Adrenal gland (tissue), 12 donors: ENCODE measurements around the gene MYH7. TPM values are rescaled to one million over a fixed set of nuclear protein-coding genes. Genes with fewer than 3 reads are reported as not detected.

Experiments used
- DNase-seq, 7 donors: peaks; one replicate each; pipeline ENCODE4 v3.0.0-alpha.2; 2019 to 2020
- H3K27ac ChIP-seq, 5 donors: fragments of 200-600 bp; sonication (generic) in 4 of 5; 1 replicate in 3 of 5; 2 replicates in 2 of 5; pipeline versions ENCODE4 v1.5.1 to v1.8.0; 2016 to 2020; ENCODE audit warnings: mild to moderate bottlenecking in 1 of 5
- H3K27me3 ChIP-seq: fragments of 200-600 bp; 2 replicates; pipeline ENCODE4 v1.8.0; 2021
- H3K36me3 ChIP-seq, 2 donors: fragments of 200-600 bp; replicated peaks in 1 of 2; 1 replicate in 1 of 2; 2 replicates in 1 of 2; pipeline versions ENCODE4 v1.5.1 to v1.8.0; 2018 to 2022
- H3K4me1 ChIP-seq, 2 donors: fragments of 200-600 bp; replicated peaks in 1 of 2; 1 replicate in 1 of 2; 2 replicates in 1 of 2; pipeline versions ENCODE4 v1.5.1 to v1.8.0; 2018 to 2021
- H3K4me3 ChIP-seq, 4 donors: fragments of 200-600 bp; sonication (generic) in 3 of 4; one replicate each; pipeline ENCODE4 v1.5.1; 2016 to 2018
- H3K9me3 ChIP-seq, 3 donors: fragments of 200-600 bp; sonication (generic) in 1 of 3; replicated peaks in 1 of 3; 1 replicate in 2 of 3; 2 replicates in 1 of 3; pipeline versions ENCODE4 v1.5.1 to v1.8.0; 2016 to 2021
- CTCF ChIP-seq, 6 experiments: fragments of 450-650 bp in 4 of 6; fragments of 200-600 bp in 2 of 6; sonication (generic) in 1 of 6; IDR thresholded peaks; 1 replicate in 5 of 6; 2 replicates in 1 of 6; pipeline versions ENCODE4 v1.5.1 to v1.8.0; 2016 to 2021; ENCODE audit warnings: antibody characterized with exemption in 6 of 6, mild to moderate bottlenecking in 2 of 6, moderate library complexity in 1 of 6
- POLR2A ChIP-seq, 2 donors: fragments of 450-650 bp; IDR thresholded peaks; one replicate each; pipeline ENCODE4 v1.6.1; 2017; ENCODE audit warnings: antibody characterized with exemption in 2 of 2, mild to moderate bottlenecking in 2 of 2, moderate library complexity in 1 of 2
- WGBS, 4 donors: extraction: QIAGEN DNeasy Blood & Tissue Kit in 2 of 4; methylation state at CpG; one replicate each; pipeline versions ENCODE4 v1.1.5 to v1.1.7; 2013 to 2017; 5-methylcytosine and 5-hydroxymethylcytosine counted together
- intact Hi-C, 2 donors: fragments of 100-400 bp; cut with DNase I; formaldehyde crosslinking; loops; one replicate each; pipeline versions ENCODE4 v1.14.1 to v1.15.0; 2022 to 2023
- microRNA counts, 2 donors: library from miRNA; unstranded; fragments of <30 nt; microRNA quantifications; one replicate each; lab custom pipeline; 2016
- microRNA-seq, 3 donors: library from miRNA; unstranded; fragments of <30 nt; microRNA quantifications; one replicate each; pipeline ENCODE4, GENCODE V29; 2017 to 2020
- polyA plus RNA-seq, 3 donors: library from polyadenylated mRNA; stranded (reverse); fragments of 200-250 nt in 2 of 3; fragments of 350-450 nt in 1 of 3; fragmentation: Illumina TruSeq in 1 of 3; extraction: RNeasy Lipid Tissue Mini Kit (QIAGEN cat#74804) in 1 of 3; gene quantifications; one replicate each; pipeline ENCODE4 v1.2.3, GENCODE V29; 2013 to 2014
- small RNA-seq, 2 donors: library from RNA; depleted of rRNA; stranded (forward); fragments of <200 nt; gene quantifications; one replicate each; pipeline ENCODE3, GENCODE V24; 2016
- total RNA-seq, 9 donors: library from RNA; depleted of rRNA in 4 of 9; stranded (reverse); fragments of >200 nt in 4 of 9; fragments of 120-200 nt in 1 of 9; fragmentation: NEBNext Ultra II Directional in 1 of 9; extraction: Animal tissue kit (Norgen Biotek cat#: 25700) in 1 of 9; gene quantifications; one replicate each; pipeline versions ENCODE4 v1.1.0 to v1.2.4, GENCODE V29; 2013 to 2023
- donor health status: healthy with polysubstance abuse.
- donor health status: Bipolar disorder and iron deficiency.
- donor health status: DM: yes; HTN: yes; CAD: no.
- donor health status: DM: no; HTN: no; CAD: no.
- donor health status: DM: no; HTN: no; CAD: no.
- donor health status: DM: yes; HTN: yes; CAD: no.

Gene MYH7
- total and polyA plus RNA-seq, 12 donors: 0.06 to 7.1 (median 0.64) TPM; not detected in 4

DNA sequence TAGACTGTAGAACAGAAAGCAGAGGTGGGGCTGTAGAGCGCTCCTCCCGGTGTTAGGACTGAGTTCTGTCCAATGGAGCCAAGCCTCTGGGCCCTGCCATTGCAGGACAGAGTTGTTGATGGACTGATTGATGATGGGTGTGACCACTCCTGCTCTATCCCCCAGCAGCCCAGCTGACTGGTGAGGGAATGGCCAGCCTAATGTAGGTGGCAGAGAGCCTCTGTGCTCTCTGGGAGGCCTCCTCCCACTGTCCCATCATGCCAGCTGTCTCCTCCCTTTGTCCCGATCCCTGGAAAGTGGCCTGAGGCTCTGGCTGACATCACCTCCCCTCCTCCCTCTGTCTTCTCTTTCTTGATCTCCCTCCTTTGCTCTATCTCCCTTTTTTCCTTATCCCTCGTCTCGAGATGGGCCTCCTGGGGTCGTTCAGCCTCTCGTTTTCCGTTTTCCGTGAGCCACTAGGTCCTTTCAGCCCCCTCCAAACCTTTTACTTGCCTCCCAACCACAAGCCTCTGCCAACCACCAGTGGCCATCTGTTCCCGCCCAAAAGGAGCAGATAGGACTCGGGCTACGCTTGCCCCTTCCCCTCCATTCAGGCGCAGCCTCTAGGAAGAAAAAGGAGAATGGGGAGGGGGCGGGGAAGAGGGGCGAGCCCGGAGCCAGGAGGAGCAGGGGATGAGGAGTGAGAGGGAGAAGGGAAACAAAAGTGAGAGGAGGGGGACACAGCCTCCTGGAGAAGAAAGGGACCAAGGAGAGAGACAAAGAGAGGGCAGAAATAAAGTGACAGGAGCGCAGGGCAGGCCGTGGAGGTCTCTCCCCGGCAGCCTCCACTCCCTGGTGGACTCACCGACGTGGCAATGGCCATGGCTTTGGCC is 71.1 kb downstream of the MYH7 start:
- intact Hi-C loops: no loop called here
- 29 to 35% (median 33%) methylated on average over 21 of the region's 21 CpGs for WGBS, 4 donors
- H3K4me1 ChIP-seq: peaks cover 0 to 4% of the 10 kb centered on the region in 2 donors

More for the DNA sequence above, 71.1 kb downstream of the MYH7 start:
- Histone ChIP-seq H3K36me3 (no peaks in the 10 kb centered on the region), H3K27me3 (peaks cover 12% of the 10 kb centered on the region), H3K27ac (peak overlapping the region in 3 of 5 donors; percentile 59 to 85 (median 83)), H3K9me3 (no peaks in the 10 kb centered on the region), H3K4me3 (peak overlapping the region in 1 of 4 donors; percentile 49)
- DNase-seq: peak in 2 of 7 donors; percentile 28 to 88
- TF ChIP-seq CTCF (IDR thresholded peaks at IDR 0.05): no peak
- TF ChIP-seq POLR2A (IDR thresholded peaks at IDR 0.05): peak; percentile 7 to 36

MicroRNAs within 50 kb of the gene (microRNA counts, 767-probe panel; counts per million panel counts)
- microRNA hsa-miR-208a (lab: Ali Mortazavi, UCI) (0 counts per million in 2 donors), microRNA hsa-miR-208b (lab: Ali Mortazavi, UCI) (0 counts per million in 2 donors)

Small RNA genes within 50 kb of the gene (microRNA-seq; reads per million reads assigned to microRNA genes)
- gene MIR208A (0 to 2.7 (median 0.57) reads per million in 3 donors), gene MIR208B (1.1 to 17.9 (median 5.1) reads per million in 3 donors)

Small RNA genes within 50 kb of the gene (small RNA-seq; reads per million reads assigned to genes)
- gene MIR208A (0 reads per million in 2 donors), gene MIR208B (0 reads per million in 2 donors)

Other genes starting within 250 kb of the MYH7 start
- not detected for gene RNF212B, start 197.7 kb downstream of the MYH7 start, total RNA-seq
- gene RNF212B, start 197.7 kb downstream of the MYH7 start, polyA plus RNA-seq: not detected
- 10 to 100 TPM in 4 of 9 donors, 1 to 10 TPM in 5; 4.7 to 14.8 (median 9.7) TPM for gene HOMEZ, start 149.5 kb downstream of the MYH7 start, total RNA-seq
- gene HOMEZ, start 149.5 kb downstream of the MYH7 start, polyA plus RNA-seq: 10 to 100 TPM in 1 of 3 donors, 1 to 10 TPM in 2; 4.5 to 15.0 (median 4.8) TPM
- 10 to 100 TPM in 4 of 9 donors, 1 to 10 TPM in 5; 2.2 to 16.6 (median 9.5) TPM for gene PPP1R3E, start 132.8 kb downstream of the MYH7 start, total RNA-seq
- 10 to 100 TPM; 16.8 to 82.8 (median 29.1) TPM for gene PPP1R3E, start 132.8 kb downstream of the MYH7 start, polyA plus RNA-seq
- 10 to 100 TPM; 23.8 to 51.8 (median 36.6) TPM for gene BCL2L2, start 128.8 kb downstream of the MYH7 start, total RNA-seq
- 10 to 100 TPM; 16.8 to 54.6 (median 44.6) TPM for gene BCL2L2, start 128.8 kb downstream of the MYH7 start, polyA plus RNA-seq
- 100 to 1,000 TPM in 4 of 9 donors, 10 to 100 TPM in 5; 18.3 to 200 (median 79.3) TPM for gene PABPN1, start 114.2 kb downstream of the MYH7 start, total RNA-seq
- gene PABPN1, start 114.2 kb downstream of the MYH7 start, polyA plus RNA-seq: 100 to 1,000 TPM in 2 of 3 donors, 10 to 100 TPM in 1; 97.8 to 632 (median 331) TPM
- gene SLC22A17, start 82.8 kb downstream of the MYH7 start, total RNA-seq: 10 to 100 TPM in 8 of 9 donors, 1 to 10 TPM in 1; 8.4 to 76.1 (median 21.4) TPM
- gene SLC22A17, start 82.8 kb downstream of the MYH7 start, polyA plus RNA-seq: 100 to 1,000 TPM in 1 of 3 donors, 10 to 100 TPM in 2; 14.5 to 121 (median 53.9) TPM
- 10 to 100 TPM in 1 of 9 donors, 1 to 10 TPM in 8; 2.1 to 12.9 (median 3.2) TPM for gene EFS, start 70.5 kb downstream of the MYH7 start, total RNA-seq
- 10 to 100 TPM in 2 of 3 donors, 1 to 10 TPM in 1; 3.7 to 49.4 (median 11.1) TPM for gene EFS, start 70.5 kb downstream of the MYH7 start, polyA plus RNA-seq
- gene IL25, start 62.9 kb downstream of the MYH7 start, total RNA-seq: not detected
- gene IL25, start 62.9 kb downstream of the MYH7 start, polyA plus RNA-seq: under 1 TPM in 1 of 3 donors, not detected in 2; 0.10 TPM
- gene CMTM5, start 58.6 kb downstream of the MYH7 start, total RNA-seq: 1 to 10 TPM in 1 of 9 donors, under 1 TPM in 3, not detected in 5; 0.34 to 2.5 (median 0.62) TPM
- gene CMTM5, start 58.6 kb downstream of the MYH7 start, polyA plus RNA-seq: 1 to 10 TPM in 2 of 3 donors, under 1 TPM in 1; 0.59 to 2.6 (median 1.9) TPM
- 1 to 10 TPM in 1 of 9 donors, under 1 TPM in 3, not detected in 5; under 0.01 to 1.5 (median 0.14) TPM for gene MYH6, start 27.4 kb downstream of the MYH7 start, total RNA-seq
- gene MYH6, start 27.4 kb downstream of the MYH7 start, polyA plus RNA-seq: 1 to 10 TPM in 1 of 3 donors, under 1 TPM in 2; 0.27 to 5.2 (median 0.67) TPM
- gene NGDN, start 34.0 kb upstream of the MYH7 start, total RNA-seq: 10 to 100 TPM; 24.4 to 61.3 (median 36.3) TPM
- gene NGDN, start 34.0 kb upstream of the MYH7 start, polyA plus RNA-seq: 10 to 100 TPM; 32.1 to 57.8 (median 40.5) TPM
- gene ZFHX2, start 116.1 kb upstream of the MYH7 start, total RNA-seq: 1 to 10 TPM in 6 of 9 donors, under 1 TPM in 3; 0.54 to 4.2 (median 2.2) TPM
- 1 to 10 TPM; 2.1 to 9.7 (median 2.5) TPM for gene ZFHX2, start 116.1 kb upstream of the MYH7 start, polyA plus RNA-seq
- gene THTPA, start 120.6 kb upstream of the MYH7 start, total RNA-seq: 10 to 100 TPM; 11.2 to 41.7 (median 31.0) TPM
- 10 to 100 TPM; 11.5 to 26.5 (median 21.4) TPM for gene THTPA, start 120.6 kb upstream of the MYH7 start, polyA plus RNA-seq
- 100 to 1,000 TPM in 2 of 9 donors, 10 to 100 TPM in 7; 35.2 to 142 (median 78.9) TPM for gene AP1G2, start 132.1 kb upstream of the MYH7 start, total RNA-seq
- gene AP1G2, start 132.1 kb upstream of the MYH7 start, polyA plus RNA-seq: 100 to 1,000 TPM in 2 of 3 donors, 10 to 100 TPM in 1; 27.9 to 587 (median 285) TPM
- 10 to 100 TPM in 1 of 9 donors, 1 to 10 TPM in 6, under 1 TPM in 2; 0.42 to 11.1 (median 2.6) TPM for gene JPH4, start 143.1 kb upstream of the MYH7 start, total RNA-seq
- gene JPH4, start 143.1 kb upstream of the MYH7 start, polyA plus RNA-seq: 10 to 100 TPM in 1 of 3 donors, 1 to 10 TPM in 2; 5.9 to 35.8 (median 9.4) TPM
- 1 to 10 TPM in 3 of 9 donors, under 1 TPM in 2, not detected in 4; 0.86 to 3.9 (median 1.2) TPM for gene DHRS2, start 200.7 kb upstream of the MYH7 start, total RNA-seq
- 1 to 10 TPM; 2.5 to 4.9 (median 2.7) TPM for gene DHRS2, start 200.7 kb upstream of the MYH7 start, polyA plus RNA-seq